Kidney epithelial cell (primary cell): Measurements from ENCODE around the gene RAD51B. TPM values are rescaled to one million over a fixed set of nuclear protein-coding genes. Genes with fewer than 3 reads are reported as not detected.
A peak's percentile ranks its signal among the peaks of the same experiment; 100 is the strongest.

Source experiments
- DNase-seq: peaks from one replicate; pipeline ENCODE4 v3.0.0-alpha.2; 2010; ENCODE audit warnings: low read depth
- H3K27me3 ChIP-seq: 2 replicates; pipeline ENCODE4 v1.6.0; 2011; ENCODE audit warnings: low read length; ENCODE audit not compliant: control insufficient read depth, insufficient read depth
- H3K36me3 ChIP-seq: 2 replicates; pipeline ENCODE4 v1.5.1; 2011; ENCODE audit warnings: low read length; ENCODE audit not compliant: control insufficient read depth, insufficient read depth
- H3K4me3 ChIP-seq: 2 replicates; pipeline ENCODE4 v1.5.1; 2011; ENCODE audit warnings: low read depth, mild to moderate bottlenecking, control low read depth, low read length
- CTCF ChIP-seq: IDR thresholded peaks from 2 replicates; pipeline ENCODE4 v1.5.1; 2011; ENCODE audit warnings: mild to moderate bottlenecking, moderate library complexity, low read length, control low read depth, inconsistent platforms; ENCODE audit not compliant: insufficient read depth, poor library complexity, severe bottlenecking
- total RNA-seq: library from RNA; depleted of rRNA; stranded (reverse); fragments of >200 nt; gene quantifications from 2 replicates; pipeline ENCODE4 v1.2.3, GENCODE V29; 2015

Gene RAD51B
- total RNA-seq, 1 donor from 2014 or later, result 9.5 TPM

DNA sequence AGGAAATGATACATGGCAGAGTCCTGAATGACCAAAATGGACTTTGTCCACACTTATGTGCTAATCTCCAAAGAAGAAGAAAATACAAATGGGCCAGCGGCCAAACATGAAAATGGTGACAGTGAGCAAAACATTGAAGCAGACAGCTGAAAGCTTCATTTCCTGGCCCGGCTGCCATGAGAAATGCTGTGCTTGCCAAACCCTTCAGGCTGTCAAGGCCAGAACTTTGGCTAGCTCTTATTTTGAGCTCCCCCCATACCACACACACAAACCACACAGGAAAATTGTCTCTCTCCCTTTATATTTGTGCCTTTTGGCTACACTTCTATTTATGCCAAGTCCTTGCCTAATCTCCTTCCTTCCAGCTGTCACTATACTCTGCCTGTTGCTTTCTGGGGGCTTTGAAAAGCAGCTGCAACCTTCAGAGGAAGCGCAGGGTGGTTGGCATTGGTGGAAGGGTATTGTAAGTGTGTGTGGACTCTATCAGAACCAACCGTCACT, 323.8 kb downstream of the RAD51B start:
- no peak overlapping the region for H3K4me3 ChIP-seq
- H3K27me3 ChIP-seq, result no peaks in the 10 kb centered on the region
- no peak for DNase-seq
- TF ChIP-seq CTCF, result no peak
- H3K36me3 ChIP-seq, result no peaks in the 10 kb centered on the region

DNA sequence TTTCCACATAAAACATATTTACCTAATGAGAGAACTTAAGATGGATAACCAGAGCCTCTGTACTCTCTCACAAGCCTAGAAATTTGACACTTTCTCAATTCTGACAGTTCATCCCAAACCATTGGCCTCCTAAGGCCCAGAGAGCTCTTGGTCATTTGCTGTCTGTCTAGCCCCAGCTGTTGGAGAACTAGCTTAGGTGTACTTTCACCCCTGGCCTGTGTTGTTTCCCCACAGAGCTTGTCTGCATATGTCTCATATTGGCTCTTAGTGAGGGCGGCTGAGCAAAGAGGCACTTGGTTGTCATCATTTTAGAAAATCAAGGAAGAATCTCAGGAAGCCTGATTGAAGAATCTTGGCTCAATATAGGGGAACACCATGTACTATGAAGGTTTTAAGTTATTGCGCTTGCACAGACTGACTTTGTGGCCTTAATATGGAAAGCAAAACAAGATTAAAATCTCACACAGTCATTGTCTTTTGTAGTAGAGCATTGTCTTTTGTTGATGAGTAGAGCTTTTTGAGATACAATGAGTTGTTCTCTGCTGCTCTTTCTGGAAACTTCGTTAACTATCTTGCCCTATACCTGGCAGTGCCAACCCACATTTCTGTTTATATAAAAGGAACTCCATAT, 324.6 kb downstream of the RAD51B start:
- no peaks in the 10 kb centered on the region for H3K27me3 ChIP-seq
- no peaks in the 10 kb centered on the region for H3K36me3 ChIP-seq
- no peak for DNase-seq
- no peak for TF ChIP-seq CTCF
- no peak overlapping the region for H3K4me3 ChIP-seq

- no peak for DNase-seq
- H3K36me3 ChIP-seq, result no peaks in the 10 kb centered on the region
- no peak overlapping the region for H3K4me3 ChIP-seq
- no peaks in the 10 kb centered on the region for H3K27me3 ChIP-seq
- TF ChIP-seq CTCF, result no peak
Observed at GRCh38 chr14:68145036-68145435, 325.5 kb downstream of the RAD51B start.

GRCh38 chr14:68145539-68145938, 326.0 kb downstream of the RAD51B start:
- no peak for DNase-seq
- no peaks in the 10 kb centered on the region for H3K27me3 ChIP-seq
- TF ChIP-seq CTCF, result no peak
- H3K4me3 ChIP-seq, result no peak overlapping the region
- no peaks in the 10 kb centered on the region for H3K36me3 ChIP-seq

DNA sequence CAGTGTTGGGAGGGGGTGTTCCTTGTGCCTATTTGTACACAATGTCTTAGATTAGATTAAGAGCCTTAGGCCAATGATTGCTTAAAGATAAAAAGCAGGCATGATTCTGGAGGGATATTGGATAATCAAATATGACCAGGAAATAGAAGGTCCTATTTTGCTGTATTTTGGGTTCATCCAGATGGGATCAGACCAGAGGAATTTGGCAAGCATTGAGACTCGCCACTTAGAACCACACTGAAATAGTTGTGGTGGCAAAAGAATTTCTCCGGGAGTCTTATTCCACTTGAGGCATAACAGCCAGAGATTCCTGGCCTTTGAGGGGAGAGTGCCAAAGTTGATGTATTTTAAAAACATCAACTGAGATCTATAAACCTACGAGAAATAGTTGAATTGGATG, 327.2 kb downstream of the RAD51B start:
- Histone ChIP-seq H3K27me3 (no peaks in the 10 kb centered on the region), H3K36me3 (no peaks in the 10 kb centered on the region), H3K4me3 (no peak overlapping the region)
- no peak for TF ChIP-seq CTCF
- DNase-seq, result peak; percentile 94

GRCh38 chr14:68147303-68147702, 327.7 kb downstream of the RAD51B start:
- no peak for DNase-seq
- Histone ChIP-seq H3K36me3 (no peaks in the 10 kb centered on the region), H3K27me3 (no peaks in the 10 kb centered on the region), H3K4me3 (no peak overlapping the region)
- no peak for TF ChIP-seq CTCF
